ENCODE measurements around the gene ARHGEF4. TPM values are rescaled to one million over a fixed set of nuclear protein-coding genes. Genes with fewer than 3 reads are reported as not detected.

Gene ARHGEF4
- polyA plus RNA-seq, 3 donors, result 6.2 to 7.5 (median 6.5) TPM

DNA sequence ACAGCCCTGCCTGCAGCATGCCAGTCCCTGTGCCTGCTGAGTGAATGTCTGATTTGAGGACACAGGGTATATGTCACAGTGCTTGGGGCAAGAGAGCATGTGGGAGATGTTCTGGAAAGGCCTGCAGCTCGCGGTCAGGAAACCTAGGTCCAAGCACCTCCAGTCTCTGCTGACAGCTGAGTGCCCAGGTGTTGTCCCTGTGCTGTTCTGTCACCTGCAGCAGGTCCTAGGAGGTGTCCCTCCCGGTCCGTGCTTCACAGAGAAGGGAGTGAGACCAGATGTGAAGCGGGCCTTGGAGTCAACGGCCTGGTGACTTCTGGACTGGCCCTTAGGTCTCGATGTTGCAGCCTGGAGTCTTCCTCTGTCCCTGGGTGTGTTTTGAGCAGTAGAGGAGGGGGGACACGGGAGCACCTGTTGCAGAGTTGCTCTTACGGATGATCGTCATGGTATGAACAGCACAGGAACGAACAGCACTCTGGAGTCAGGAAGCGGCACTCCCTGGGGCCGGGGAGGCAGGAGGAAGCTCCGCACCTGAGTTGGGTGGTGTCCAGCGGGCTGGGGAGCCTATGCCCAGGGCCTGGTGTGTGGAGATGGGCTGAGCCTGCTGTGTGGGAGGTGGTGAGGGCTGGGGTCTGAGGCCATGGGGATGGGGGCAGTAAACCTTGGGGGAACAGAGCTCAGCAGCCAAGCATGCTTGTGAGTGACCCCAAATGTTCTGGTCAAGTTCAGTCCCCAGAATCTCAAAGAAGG lies 21.6 kb upstream of the ARHGEF4 start:
- DNase-seq (ENCODE audit: low read depth in 3 of 3, low spot score in 2 of 3), result no peak

GRCh38 chr2:130818809-130819208 lies 17.9 kb upstream of the ARHGEF4 start:
- DNase-seq (ENCODE audit: low read depth in 3 of 3, low spot score in 2 of 3), result no peak

DNA sequence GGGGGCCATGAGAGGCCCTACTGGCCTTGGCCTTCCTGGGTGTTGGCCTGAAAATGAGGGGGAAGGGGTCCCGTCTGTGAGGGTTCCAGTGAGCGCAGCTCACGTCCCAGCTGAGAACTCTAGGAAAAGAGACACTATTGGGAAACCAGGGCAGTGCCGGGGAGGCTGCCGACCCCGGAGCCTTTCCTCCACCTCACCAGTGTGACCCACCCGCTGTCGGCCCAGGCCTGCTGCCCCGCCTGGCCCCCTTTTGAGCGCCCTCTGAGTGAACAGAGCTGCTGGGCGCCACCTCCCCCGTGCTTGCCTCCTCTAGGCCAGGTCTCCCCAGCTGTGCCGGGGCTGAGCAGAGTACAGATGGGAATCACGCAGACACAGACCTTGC lies 17.5 kb upstream of the ARHGEF4 start:
- no peak for DNase-seq (ENCODE audit: low read depth in 3 of 3, low spot score in 2 of 3)

- no peak for DNase-seq (ENCODE audit: low read depth in 3 of 3, low spot score in 2 of 3)
Observed at GRCh38 chr2:130819608-130820278, 17.0 kb upstream of the ARHGEF4 start.

- DNase-seq (ENCODE audit: low read depth in 3 of 3, low spot score in 2 of 3), result no peak
Observed at GRCh38 chr2:130820279-130820861, 16.3 kb upstream of the ARHGEF4 start.

DNA sequence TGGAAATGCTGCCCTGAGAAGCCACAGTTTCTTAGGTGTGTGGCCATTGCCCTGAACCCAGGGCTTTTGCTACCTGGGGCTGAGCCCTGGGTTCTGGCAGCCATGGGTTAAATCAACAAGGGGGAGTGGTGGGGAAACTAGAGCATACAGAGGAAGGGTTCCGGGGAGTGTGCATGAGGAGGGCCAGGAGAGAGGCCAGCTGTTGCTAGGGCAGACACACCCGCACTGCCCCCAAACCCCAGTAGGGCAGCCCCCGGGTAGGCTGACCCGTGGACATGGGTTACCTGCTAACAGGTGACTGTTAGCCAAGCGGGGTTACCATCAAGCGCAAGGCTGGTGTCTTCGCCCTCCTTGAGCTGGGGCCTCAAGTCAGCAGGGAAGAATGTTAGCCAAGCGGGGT lies 14.8 kb upstream of the ARHGEF4 start:
- no peak for DNase-seq (ENCODE audit: low read depth in 3 of 3, low spot score in 2 of 3)

DNA sequence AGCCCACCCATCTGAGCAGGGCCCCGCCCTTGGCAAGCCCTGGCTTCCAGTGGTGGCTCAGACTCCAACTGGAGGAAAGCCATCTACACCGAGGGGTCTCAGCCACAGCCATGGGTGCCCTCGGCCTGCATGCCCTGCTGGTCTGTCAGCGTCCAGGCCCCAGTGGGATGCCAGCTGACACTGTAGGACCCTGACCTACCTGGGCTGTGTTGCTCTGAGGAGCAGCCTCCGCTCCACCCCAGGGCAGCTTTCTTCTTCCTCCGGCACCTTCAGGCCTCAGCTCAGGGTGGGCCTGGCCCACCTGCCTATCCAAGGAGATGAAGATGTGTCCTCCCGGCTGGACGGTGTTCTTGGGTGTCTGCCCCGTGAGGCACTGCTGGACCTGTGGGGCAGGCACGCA lies 13.9 kb upstream of the ARHGEF4 start:
- no peak for DNase-seq (ENCODE audit: low read depth in 3 of 3, low spot score in 2 of 3)

DNA sequence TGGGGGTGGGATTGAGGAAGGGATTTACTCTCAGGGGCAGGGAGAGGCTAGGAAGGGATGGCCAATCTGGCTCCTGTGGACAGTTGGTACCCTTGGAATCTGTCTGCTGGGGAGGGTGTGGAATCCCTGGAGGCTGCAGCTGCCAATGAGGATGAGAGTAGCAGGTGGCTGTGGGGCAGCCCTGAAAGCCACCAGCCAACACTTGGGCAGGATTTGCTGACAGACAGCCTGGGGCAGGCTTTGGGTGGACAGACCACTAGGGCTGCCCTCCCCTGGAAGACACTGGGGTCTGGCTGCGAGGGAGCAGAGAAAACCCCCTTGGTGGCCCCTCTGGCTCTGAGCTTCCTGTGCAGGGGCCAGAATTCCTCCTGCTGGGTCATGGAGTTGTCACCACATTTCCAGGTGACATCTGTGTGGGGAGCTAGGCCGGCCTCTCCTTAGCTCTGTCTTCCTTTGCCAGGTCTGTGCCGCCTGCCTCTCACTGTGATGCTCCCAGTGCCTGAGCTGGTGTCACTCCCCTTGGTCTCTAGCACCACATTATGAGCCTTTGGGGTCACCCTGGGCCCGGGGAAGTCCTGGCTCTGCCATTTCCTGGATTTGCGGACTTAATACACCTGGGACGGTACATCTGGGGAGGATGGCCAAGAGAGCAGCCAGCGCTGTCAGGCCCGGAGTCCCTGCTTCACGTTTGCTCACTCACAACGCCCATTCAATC lies 13.4 kb upstream of the ARHGEF4 start:
- DNase-seq (ENCODE audit: low read depth in 3 of 3, low spot score in 2 of 3), result no peak

DNA sequence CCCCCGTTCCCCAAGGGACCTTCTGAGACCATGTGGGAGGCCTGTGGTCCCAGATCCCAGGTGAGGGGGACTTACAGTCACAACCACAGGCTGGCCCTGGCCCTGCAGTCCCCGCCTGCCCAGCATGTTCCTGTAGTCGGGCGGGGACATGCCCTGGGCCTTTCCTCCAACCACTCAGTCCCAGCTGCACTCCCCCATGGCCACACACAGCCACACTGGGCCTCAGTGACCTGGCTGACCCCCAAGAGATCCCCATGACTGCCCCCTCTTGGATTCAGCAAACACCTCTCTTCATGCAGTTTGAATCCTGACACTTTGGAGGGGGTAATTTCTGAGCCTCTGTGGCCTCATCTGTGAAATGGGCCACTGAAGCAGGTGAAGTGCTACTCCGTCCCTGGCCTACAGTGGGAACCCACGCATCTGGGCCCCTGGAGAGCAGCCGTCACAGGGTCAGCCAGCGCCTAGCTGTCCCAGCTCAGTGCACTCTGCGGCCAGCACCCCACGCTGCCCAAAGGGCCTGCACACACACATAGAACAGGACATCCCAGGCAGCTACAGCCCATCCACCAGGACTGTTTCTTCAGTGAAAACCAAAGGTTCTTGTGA lies 12.7 kb upstream of the ARHGEF4 start:
- no peak for DNase-seq (ENCODE audit: low read depth in 3 of 3, low spot score in 2 of 3)

DNA sequence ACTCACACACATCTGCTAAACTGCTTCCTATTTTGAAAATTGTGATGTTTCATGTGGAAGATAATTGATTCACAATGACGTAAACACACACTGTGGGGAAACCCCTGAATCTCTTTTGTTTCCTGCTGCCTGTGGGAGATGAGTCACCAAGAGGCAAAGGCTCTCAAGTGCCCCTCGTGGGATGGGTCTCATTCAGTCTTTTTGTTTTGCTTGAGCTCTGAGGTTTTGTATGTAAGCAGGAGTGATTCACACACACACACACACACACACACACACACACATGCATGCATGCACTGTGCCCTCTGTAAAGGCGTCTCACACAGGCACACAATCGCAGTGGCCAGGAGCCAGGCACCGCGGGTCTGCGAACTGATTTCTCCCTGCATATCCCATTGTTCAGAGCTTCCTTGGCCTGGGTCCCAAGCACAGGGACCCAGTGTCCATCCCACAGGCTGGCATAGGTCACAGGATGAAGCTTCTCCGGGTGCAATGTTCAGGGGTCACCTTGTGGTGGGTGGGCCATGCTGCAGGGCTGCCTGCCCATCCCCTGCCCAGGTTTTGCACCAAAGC lies 12.1 kb upstream of the ARHGEF4 start:
- DNase-seq (ENCODE audit: low read depth in 3 of 3, low spot score in 2 of 3), result no peak

DNA sequence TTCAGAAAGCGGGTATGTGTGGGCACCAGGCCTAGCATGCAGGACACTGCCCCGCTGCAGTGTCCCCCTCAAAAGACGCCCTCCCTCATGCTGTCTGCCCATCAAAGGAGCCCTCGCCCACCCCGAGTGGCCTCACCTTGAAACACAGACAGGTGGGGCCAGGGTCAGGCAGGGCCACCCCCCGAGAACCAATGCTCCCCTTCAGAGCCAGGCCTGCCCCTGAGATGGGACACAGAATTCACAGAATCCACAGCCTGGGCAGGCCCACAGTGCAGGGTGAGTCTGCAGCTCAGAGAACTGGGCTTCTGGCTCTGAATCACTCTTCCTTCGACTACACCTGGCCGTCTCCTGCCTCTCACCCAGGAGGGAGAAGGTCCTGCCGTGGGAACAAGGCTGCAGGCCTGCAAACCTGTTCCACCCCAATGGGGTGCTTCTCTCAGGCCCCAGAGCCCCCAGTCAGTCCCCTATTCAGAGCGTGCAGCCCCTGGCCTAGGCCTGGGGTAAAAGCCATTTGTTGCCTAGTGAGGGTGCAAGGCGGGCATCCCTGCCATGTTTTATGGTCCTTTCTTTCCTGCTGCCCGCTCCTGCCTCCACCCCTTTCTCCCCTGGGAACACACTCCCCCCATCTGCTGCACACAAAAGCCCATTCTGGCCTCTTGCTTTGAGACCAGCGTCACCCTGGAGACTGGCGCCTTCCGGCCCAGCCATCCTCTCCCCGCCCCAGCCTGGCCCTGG lies 11.3 kb upstream of the ARHGEF4 start:
- no peak for DNase-seq (ENCODE audit: low read depth in 3 of 3, low spot score in 2 of 3)

GRCh38 chr2:130825966-130826253 lies 10.8 kb upstream of the ARHGEF4 start:
- no peak for DNase-seq (ENCODE audit: low read depth in 3 of 3, low spot score in 2 of 3)

DNA sequence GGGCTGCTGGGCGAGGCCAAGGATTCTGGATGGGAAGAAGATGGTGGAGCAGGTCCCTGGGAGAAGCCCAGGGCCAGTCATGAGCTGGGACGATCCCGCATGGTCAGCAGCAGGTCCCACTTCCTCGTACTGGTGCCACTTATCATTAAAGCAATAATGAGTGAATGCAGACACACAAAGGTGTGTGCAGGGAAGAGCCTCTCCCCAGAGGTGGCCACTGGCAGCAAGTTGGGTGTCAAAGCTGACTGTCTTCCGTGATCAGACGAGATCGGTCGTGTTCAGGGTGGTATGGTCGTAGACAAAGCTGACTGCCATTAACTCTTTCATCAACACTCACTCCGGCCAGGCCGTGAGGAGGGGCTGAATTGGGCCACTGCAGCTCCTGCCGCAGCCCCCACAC lies 10.3 kb upstream of the ARHGEF4 start:
- DNase-seq (ENCODE audit: low read depth in 3 of 3, low spot score in 2 of 3), result no peak

GRCh38 chr2:130826821-130827501 lies 9.8 kb upstream of the ARHGEF4 start:
- no peak for DNase-seq (ENCODE audit: low read depth in 3 of 3, low spot score in 2 of 3)

GRCh38 chr2:130827502-130828251 lies 9.0 kb upstream of the ARHGEF4 start:
- no peak for DNase-seq (ENCODE audit: low read depth in 3 of 3, low spot score in 2 of 3)

- no peak for DNase-seq (ENCODE audit: low read depth in 3 of 3, low spot score in 2 of 3)
Observed at GRCh38 chr2:130828461-130828860, 8.3 kb upstream of the ARHGEF4 start.

DNA sequence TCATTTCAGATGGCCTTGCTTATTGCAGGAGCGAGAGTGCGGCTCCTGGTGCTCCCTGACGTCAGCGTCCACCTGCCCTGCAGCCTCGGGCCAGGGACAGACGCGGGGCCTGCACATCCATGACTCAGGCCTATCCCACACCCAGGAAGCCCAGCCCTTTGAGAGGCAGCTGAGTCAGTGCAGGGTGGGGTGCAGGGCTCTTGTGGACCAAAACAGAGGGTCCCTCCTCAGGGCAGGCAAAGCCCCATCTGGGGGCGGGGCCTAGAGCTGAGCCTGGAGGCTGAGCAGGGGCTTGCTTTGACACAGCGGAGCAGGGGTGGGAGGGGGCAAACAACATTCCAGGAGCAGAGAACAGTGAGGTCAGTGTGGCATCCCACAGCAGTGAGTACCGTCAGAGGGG lies 7.7 kb upstream of the ARHGEF4 start:
- DNase-seq (ENCODE audit: low read depth in 3 of 3, low spot score in 2 of 3), result no peak

GRCh38 chr2:130830538-130830937 lies 6.2 kb upstream of the ARHGEF4 start:
- DNase-seq (ENCODE audit: low read depth in 3 of 3, low spot score in 2 of 3), result no peak

DNA sequence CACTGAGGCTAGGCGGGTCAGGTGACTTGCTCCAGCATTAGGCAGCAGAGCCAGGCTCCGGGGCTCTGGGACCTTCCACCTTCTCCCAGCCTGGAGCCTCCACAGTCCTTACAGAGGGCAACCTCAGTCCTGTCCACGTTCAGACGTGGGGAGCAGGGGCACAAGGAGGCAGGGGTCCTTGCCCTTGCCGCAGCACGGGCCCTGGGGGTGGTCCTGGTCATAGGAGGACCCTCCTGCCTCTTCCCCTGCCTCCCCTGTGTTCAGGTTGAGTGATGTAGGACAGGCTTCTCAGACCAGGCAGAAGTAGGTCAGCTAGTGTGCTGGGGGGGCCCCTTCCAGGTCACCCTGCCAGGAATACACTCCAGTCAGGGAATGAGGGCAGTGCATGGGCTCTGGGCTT lies 5.4 kb upstream of the ARHGEF4 start:
- DNase-seq (ENCODE audit: low read depth in 3 of 3, low spot score in 2 of 3), result no peak

All from right renal cortex interstitium (tissue), 3 donors.